Stomach (tissue), 9 donors: ENCODE results near the gene PRKCI. TPM values are rescaled to one million over a fixed set of nuclear protein-coding genes. Genes with fewer than 3 reads are reported as not detected.

ENCODE experiments used
- DNase-seq, 2 donors: peaks; one replicate each; pipeline versions ENCODE4 v3.0.0 to v3.0.0-alpha.2; 2013 to 2019
- H3K27ac ChIP-seq, 5 donors: fragments of 200-600 bp in 4 of 5; sonication (generic) in 4 of 5; one replicate each; pipeline ENCODE4 v1.5.1; 2013 to 2019; ENCODE audit warnings: mild to moderate bottlenecking in 1 of 5, moderate library complexity in 1 of 5
- H3K27me3 ChIP-seq, 3 donors: fragments of 200-600 bp; sonication (generic); one replicate each; pipeline ENCODE4 v1.5.1; 2017 to 2019; ENCODE audit warnings: mixed run types in 1 of 3
- H3K36me3 ChIP-seq, 4 donors: fragments of 200-600 bp; sonication (generic); 1 replicate in 3 of 4; 2 replicates in 1 of 4; pipeline ENCODE4 v1.5.1; 2016 to 2019
- H3K4me1 ChIP-seq, 4 donors: fragments of 200-600 bp; sonication (generic); one replicate each; pipeline ENCODE4 v1.5.1; 2016 to 2019
- H3K4me3 ChIP-seq, 4 donors: fragments of 200-600 bp; sonication (generic) in 3 of 4; one replicate each; pipeline ENCODE4 v1.5.1; 2016 to 2019; ENCODE audit warnings: mild to moderate bottlenecking in 1 of 4
- H3K9me3 ChIP-seq, 4 donors: fragments of 200-600 bp; sonication (generic); one replicate each; pipeline ENCODE4 v1.5.1; 2016 to 2019
- EP300 ChIP-seq: sonication (generic); formaldehyde crosslinking; IDR thresholded peaks from one replicate; pipeline ENCODE4 v1.6.1; 2017; ENCODE audit warnings: antibody characterized with exemption
- POLR2A ChIP-seq, 4 donors: fragments of 450-650 bp; IDR thresholded peaks; one replicate each; pipeline ENCODE4 v1.6.1; 2016; ENCODE audit warnings: antibody characterized with exemption in 4 of 4, control low read depth in 2 of 4, mild to moderate bottlenecking in 1 of 4, moderate library complexity in 1 of 4
- POLR2AphosphoS5 ChIP-seq, 3 donors: sonication (generic); formaldehyde crosslinking; IDR thresholded peaks; one replicate each; pipeline ENCODE4 v1.6.1; 2016; ENCODE audit warnings: antibody characterized with exemption in 3 of 3
- WGBS, 5 donors: extraction: QIAGEN DNeasy Blood & Tissue Kit in 3 of 5; methylation state at CpG; one replicate each; pipeline versions ENCODE4 v1.1.5 to v1.1.7; 2013 to 2018; 5-methylcytosine and 5-hydroxymethylcytosine counted together
- intact Hi-C: fragments of 100-400 bp; cut with DNase I; formaldehyde crosslinking; loops from one replicate; pipeline ENCODE4 v1.15.1; 2023; ENCODE audit warnings: low total_unique reads
- polyA plus RNA-seq, 3 donors: library from polyadenylated mRNA; stranded (reverse); fragments of 200-250 nt; gene quantifications; one replicate each; pipeline ENCODE4 v1.2.3, GENCODE V29; 2013
- total RNA-seq, 5 donors: library from RNA; depleted of rRNA; stranded (reverse); fragments of >200 nt; gene quantifications; one replicate each; pipeline versions ENCODE4 v1.1.0 to v1.2.3, GENCODE V29; 2014 to 2016
- TF ChIP-seq, protein P1 (sequence below), 7 experiments: fragments of 450-650 bp in 4 of 7; fragments of 200-600 bp in 3 of 7; sonication (generic) in 3 of 7; IDR thresholded peaks; one replicate each; pipeline ENCODE4 v1.5.1; 2016 to 2019; ENCODE audit warnings: antibody characterized with exemption in 7 of 7, control low read depth in 2 of 7, mild to moderate bottlenecking in 1 of 7
- donor health status: healthy with polysubstance abuse.
- donor health status: Bipolar disorder and iron deficiency.
- donor health status: healthy.

PRKCI gene
- total and polyA plus RNA-seq, 8 donors: 15.5 to 141 (median 29.8) TPM

DNA sequence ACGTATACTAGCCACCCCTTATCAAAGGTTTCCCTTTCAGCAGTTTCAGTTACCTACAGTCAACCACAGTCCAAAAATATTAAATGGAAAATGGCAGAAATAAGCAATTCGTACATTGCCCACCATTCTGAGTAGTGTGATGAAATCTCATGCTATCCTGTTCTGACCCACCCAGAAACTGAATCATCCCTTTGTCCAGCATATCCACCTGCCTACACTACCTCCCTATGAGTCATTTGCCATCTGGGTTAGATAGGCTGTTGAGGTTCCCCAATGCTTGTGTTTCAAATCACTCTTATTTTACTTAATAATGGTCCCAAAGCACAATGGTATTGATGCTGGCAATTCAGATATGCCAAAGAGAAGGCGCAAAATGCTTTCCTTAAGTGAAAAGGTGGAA is 25.4 kb upstream of the PRKCI start:
- intact Hi-C loops: no loop called here
- WGBS, 5 donors: 88 to 97% (median 93%) methylated on average over 3 of the region's 3 CpGs

DNA sequence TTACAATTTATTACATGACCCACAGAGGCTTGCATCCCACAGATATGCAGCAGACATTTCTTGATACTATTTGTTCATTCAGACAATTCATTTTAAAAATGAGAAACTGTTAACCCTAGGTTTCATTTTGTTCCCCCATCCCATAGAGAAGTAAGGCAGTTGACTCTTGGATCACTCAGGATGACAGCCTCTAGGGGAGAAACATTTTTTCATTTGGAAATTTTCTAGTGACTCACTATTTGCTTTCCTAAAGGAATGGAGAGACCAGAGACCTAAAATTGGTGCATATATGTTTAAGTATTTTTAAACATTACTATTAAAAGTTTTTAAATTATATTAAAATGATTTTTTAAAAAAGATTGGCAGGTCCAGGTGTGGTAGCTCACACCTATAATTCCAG is 21.2 kb upstream of the PRKCI start:
- Histone ChIP-seq H3K27ac (no peak overlapping the region), H3K27me3 (no peaks in the 10 kb centered on the region), H3K4me1 (no peaks in the 10 kb centered on the region), H3K4me3 (no peak overlapping the region), H3K9me3 (no peaks in the 10 kb centered on the region), H3K36me3 (no peaks in the 10 kb centered on the region)
- DNase-seq: no peak
- TF ChIP-seq POLR2AphosphoS5 (IDR thresholded peaks at IDR 0.05): no peak
- no peak for TF ChIP-seq EP300
- TF ChIP-seq, protein P1, sequence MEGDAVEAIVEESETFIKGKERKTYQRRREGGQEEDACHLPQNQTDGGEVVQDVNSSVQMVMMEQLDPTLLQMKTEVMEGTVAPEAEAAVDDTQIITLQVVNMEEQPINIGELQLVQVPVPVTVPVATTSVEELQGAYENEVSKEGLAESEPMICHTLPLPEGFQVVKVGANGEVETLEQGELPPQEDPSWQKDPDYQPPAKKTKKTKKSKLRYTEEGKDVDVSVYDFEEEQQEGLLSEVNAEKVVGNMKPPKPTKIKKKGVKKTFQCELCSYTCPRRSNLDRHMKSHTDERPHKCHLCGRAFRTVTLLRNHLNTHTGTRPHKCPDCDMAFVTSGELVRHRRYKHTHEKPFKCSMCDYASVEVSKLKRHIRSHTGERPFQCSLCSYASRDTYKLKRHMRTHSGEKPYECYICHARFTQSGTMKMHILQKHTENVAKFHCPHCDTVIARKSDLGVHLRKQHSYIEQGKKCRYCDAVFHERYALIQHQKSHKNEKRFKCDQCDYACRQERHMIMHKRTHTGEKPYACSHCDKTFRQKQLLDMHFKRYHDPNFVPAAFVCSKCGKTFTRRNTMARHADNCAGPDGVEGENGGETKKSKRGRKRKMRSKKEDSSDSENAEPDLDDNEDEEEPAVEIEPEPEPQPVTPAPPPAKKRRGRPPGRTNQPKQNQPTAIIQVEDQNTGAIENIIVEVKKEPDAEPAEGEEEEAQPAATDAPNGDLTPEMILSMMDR (IDR thresholded peaks at IDR 0.05): no peak
- TF ChIP-seq POLR2A (IDR thresholded peaks at IDR 0.05): no peak
- intact Hi-C loops: no loop called here

More for the DNA sequence above, 25.4 kb upstream of the PRKCI start:
- Histone ChIP-seq H3K4me3 (no peak overlapping the region), H3K4me1 (no peaks in the 10 kb centered on the region), H3K36me3 (no peaks in the 10 kb centered on the region), H3K9me3 (no peaks in the 10 kb centered on the region), H3K27me3 (no peaks in the 10 kb centered on the region), H3K27ac (no peak overlapping the region)
- no peak for TF ChIP-seq POLR2A (IDR thresholded peaks at IDR 0.05)
- TF ChIP-seq EP300: no peak
- TF ChIP-seq, protein P1 (IDR thresholded peaks at IDR 0.05): no peak
- TF ChIP-seq POLR2AphosphoS5 (IDR thresholded peaks at IDR 0.05): no peak
- DNase-seq: no peak

DNA sequence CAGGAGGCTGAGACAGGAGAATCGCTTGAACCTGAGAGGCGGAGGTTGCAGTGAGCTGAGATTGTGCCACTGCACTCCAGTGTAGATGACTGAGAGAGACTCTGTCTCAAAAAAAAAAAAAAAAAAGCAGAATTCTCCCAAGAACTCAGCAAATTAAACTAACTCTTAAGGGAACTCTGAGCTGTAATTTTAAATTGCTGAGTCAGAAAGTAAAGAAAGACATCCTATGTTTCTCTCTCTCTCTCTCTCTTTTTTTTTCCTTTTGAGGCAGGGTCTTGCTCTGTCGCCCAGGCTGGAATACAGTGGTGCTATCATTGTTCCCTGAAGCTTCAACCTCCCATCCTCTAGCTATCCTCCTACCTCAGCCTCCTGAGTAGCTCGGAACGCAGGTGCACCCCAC is 20.7 kb upstream of the PRKCI start:
- no peak overlapping the region for H3K4me3 ChIP-seq
- TF ChIP-seq EP300 (no peak), POLR2AphosphoS5 (IDR thresholded peaks at IDR 0.05) (no peak), POLR2A (IDR thresholded peaks at IDR 0.05) (no peak)
- TF ChIP-seq, protein P1 (IDR thresholded peaks at IDR 0.05): no peak

DNA sequence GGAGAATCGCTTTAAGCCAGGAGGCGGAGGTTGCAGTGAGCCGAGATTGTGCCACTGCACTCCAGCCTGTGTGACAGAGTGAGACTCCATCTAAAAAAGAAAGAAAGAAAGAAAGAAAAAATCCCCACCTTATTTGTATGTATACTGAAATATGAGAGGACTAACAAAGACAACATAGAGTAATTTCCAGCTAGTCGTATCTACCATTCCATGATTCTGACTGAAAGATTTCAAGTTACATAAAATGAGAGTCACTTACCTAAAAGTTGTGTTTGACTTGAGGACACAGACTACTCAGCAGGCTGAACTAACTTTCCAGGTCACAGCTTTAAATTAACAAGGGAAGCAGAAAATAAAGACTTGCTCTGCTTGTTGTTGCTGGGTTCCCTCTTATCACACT is 18.8 kb upstream of the PRKCI start:
- Histone ChIP-seq H3K36me3 (no peaks in the 10 kb centered on the region), H3K9me3 (no peaks in the 10 kb centered on the region), H3K27me3 (no peaks in the 10 kb centered on the region), H3K4me3 (no peak overlapping the region), H3K27ac (no peak overlapping the region), H3K4me1 (no peaks in the 10 kb centered on the region)
- WGBS, 5 donors: 58 to 84% (median 73%) methylated on average over 4 of the region's 4 CpGs
- intact Hi-C loops: no loop called here
- TF ChIP-seq EP300 (no peak), POLR2AphosphoS5 (IDR thresholded peaks at IDR 0.05) (no peak), POLR2A (IDR thresholded peaks at IDR 0.05) (no peak)
- no peak for DNase-seq

More for the DNA sequence above, 20.7 kb upstream of the PRKCI start:
- Histone ChIP-seq H3K36me3 (no peaks in the 10 kb centered on the region), H3K27ac (no peak overlapping the region), H3K4me1 (no peaks in the 10 kb centered on the region), H3K27me3 (no peaks in the 10 kb centered on the region), H3K9me3 (no peaks in the 10 kb centered on the region)
- 88 to 94% (median 91%) methylated on average over 5 of the region's 5 CpGs for WGBS, 5 donors
- no peak for DNase-seq
- intact Hi-C loops: no loop called here

DNA sequence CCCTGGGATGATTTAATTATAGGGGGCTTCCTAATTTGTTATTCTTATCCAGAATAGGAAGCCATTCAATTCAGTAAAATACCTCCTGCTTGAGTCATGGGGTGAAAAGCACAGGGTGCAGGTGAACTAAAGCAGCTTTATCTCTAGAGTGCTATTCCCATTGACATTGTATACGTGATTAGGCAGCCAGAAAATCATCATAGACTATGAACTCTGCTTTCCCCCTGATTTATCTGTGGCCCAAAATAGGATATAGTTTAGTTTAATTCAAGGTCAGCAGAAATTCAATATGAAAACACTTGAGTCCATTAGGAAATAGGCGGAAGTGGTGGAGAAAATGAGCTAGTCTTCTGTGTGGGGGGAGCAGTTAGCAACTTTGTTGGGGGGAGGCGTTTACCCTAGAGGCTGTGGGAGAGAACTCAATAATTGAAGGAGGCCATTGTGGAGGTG is 18.2 kb upstream of the PRKCI start:
- H3K27me3 ChIP-seq: no peaks in the 10 kb centered on the region
- intact Hi-C loops: no loop called here
- H3K9me3 ChIP-seq: no peaks in the 10 kb centered on the region
- DNase-seq: peak in 1 of 2 donors; percentile 32
- WGBS, 5 donors: 53 to 63% (median 59%) methylated on average over 3 of the region's 3 CpGs
- no peak overlapping the region for H3K4me3 ChIP-seq
- TF ChIP-seq EP300: no peak
- TF ChIP-seq POLR2AphosphoS5 (IDR thresholded peaks at IDR 0.05): no peak
- TF ChIP-seq, protein P1 (IDR thresholded peaks at IDR 0.05): no peak
- TF ChIP-seq POLR2A (IDR thresholded peaks at IDR 0.05): no peak
- H3K4me1 ChIP-seq: no peaks in the 10 kb centered on the region
- no peak overlapping the region for H3K27ac ChIP-seq
- H3K36me3 ChIP-seq: no peaks in the 10 kb centered on the region
